Immature natural killer cell (primary cell): ENCODE measurements around the gene CDH13. TPM values are rescaled to one million over a fixed set of nuclear protein-coding genes. Genes with fewer than 3 reads are reported as not detected.

ENCODE experiments used
- DNase-seq, 3 donors: peaks; one replicate each; pipeline ENCODE4 v3.0.0; 2022; ENCODE audit warnings: mixed read lengths in 1 of 3
- H3K27ac Mint-ChIP-seq, 6 donors: one replicate each; pipeline ENCODE4 v1.8.0; 2020; ENCODE audit warnings: mixed read lengths in 6 of 6, mild to moderate bottlenecking in 5 of 6, inconsistent platforms in 4 of 6, moderate library complexity in 3 of 6
- H3K27me3 Mint-ChIP-seq, 3 donors: one replicate each; pipeline ENCODE4 v1.8.0; 2020 to 2021; ENCODE audit warnings: low read depth in 3 of 3, mild to moderate bottlenecking in 3 of 3, mixed read lengths in 3 of 3, moderate library complexity in 3 of 3, inconsistent platforms in 1 of 3
- H3K36me3 Mint-ChIP-seq, 3 donors: one replicate each; pipeline ENCODE4 v1.8.0; 2020; ENCODE audit warnings: mixed read lengths in 3 of 3, inconsistent platforms in 2 of 3, mild to moderate bottlenecking in 2 of 3
- H3K4me1 Mint-ChIP-seq, 2 donors: one replicate each; pipeline ENCODE4 v1.8.0; 2020; ENCODE audit warnings: inconsistent platforms in 2 of 2, mild to moderate bottlenecking in 2 of 2, mixed read lengths in 2 of 2, moderate library complexity in 1 of 2
- H3K4me3 Mint-ChIP-seq, 5 donors: one replicate each; pipeline ENCODE4 v1.8.0; 2020; ENCODE audit warnings: mild to moderate bottlenecking in 5 of 5, mixed read lengths in 5 of 5, inconsistent platforms in 3 of 5, moderate library complexity in 3 of 5
- H3K9me3 Mint-ChIP-seq, 6 donors: one replicate each; pipeline ENCODE4 v1.8.0; 2020; ENCODE audit warnings: mild to moderate bottlenecking in 6 of 6, mixed read lengths in 6 of 6, inconsistent platforms in 4 of 6, moderate library complexity in 3 of 6
- polyA plus RNA-seq, 3 donors: library from polyadenylated mRNA; unstranded; fragments of 300-500 nt; fragmentation: Illumina TruSeq; gene quantifications; one replicate each; pipeline ENCODE4 v1.2.3, GENCODE V29; 2021

Gene CDH13
- polyA plus RNA-seq, 3 donors from 2014 or later, result not detected

DNA sequence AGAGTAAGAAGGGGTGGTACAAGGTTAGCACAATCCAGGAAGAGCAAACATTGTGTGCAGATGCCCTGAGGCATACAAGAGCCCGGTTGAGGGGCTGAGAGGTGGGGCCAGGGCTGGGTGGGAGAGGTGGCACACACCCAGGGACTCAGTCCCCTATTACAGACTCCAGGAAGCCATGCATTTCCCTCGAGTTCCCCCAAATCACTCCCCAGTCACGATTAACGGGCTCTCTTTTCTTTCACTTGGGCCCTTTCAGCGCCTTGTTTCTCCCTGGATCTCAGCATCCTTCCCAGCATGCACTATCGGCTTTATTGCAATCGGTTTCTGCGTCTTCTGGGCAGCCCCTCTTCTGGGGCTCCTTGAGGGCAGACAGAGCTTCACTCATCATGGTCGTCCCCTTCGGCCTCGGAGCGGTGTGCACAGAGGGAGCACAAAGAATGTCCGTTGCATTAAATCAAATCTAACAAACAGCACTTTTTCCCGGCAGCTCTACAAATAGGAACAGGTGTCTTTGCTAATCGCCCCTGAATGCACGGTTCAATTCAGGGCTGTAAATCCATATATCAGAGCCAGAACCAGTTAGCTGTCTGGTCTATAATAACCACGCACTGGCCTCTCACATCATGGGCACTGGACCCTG, 996.4 kb downstream of the CDH13 start:
- H3K27ac Mint-ChIP-seq, result no peak overlapping the region
- H3K4me3 Mint-ChIP-seq, result no peak overlapping the region
- H3K9me3 Mint-ChIP-seq, result no peaks in the 10 kb centered on the region
- no peaks in the 10 kb centered on the region for H3K4me1 Mint-ChIP-seq
- H3K27me3 Mint-ChIP-seq, result peaks cover 0 to 6% (median 0%) of the 10 kb centered on the region in 3 donors
- no peaks in the 10 kb centered on the region for H3K36me3 Mint-ChIP-seq
- DNase-seq, result no peak

DNA sequence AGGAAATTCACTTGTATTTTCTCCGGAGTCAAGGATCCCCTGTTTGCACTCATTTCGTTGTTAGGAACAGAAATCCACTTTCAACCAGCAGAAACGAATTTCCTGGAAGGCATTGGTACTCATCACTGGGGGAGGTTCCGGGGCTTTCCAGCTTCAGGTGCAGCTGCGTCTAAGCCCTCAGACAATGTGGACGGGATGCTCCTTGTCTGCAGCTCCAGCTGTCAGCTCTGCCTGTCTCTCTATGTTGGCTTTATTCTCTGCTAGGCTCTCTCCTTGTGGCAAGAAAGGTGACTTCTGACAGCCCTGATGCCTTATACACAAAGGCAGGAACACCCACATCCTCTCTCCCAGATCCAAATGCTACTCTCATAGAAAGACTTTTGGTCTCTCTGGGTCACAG, 997.1 kb downstream of the CDH13 start:
- peaks cover 0 to 6% (median 0%) of the 10 kb centered on the region in 3 donors for H3K27me3 Mint-ChIP-seq
- H3K4me3 Mint-ChIP-seq, result no peak overlapping the region
- DNase-seq, result no peak
- H3K9me3 Mint-ChIP-seq, result no peaks in the 10 kb centered on the region
- no peak overlapping the region for H3K27ac Mint-ChIP-seq
- no peaks in the 10 kb centered on the region for H3K4me1 Mint-ChIP-seq
- no peaks in the 10 kb centered on the region for H3K36me3 Mint-ChIP-seq

DNA sequence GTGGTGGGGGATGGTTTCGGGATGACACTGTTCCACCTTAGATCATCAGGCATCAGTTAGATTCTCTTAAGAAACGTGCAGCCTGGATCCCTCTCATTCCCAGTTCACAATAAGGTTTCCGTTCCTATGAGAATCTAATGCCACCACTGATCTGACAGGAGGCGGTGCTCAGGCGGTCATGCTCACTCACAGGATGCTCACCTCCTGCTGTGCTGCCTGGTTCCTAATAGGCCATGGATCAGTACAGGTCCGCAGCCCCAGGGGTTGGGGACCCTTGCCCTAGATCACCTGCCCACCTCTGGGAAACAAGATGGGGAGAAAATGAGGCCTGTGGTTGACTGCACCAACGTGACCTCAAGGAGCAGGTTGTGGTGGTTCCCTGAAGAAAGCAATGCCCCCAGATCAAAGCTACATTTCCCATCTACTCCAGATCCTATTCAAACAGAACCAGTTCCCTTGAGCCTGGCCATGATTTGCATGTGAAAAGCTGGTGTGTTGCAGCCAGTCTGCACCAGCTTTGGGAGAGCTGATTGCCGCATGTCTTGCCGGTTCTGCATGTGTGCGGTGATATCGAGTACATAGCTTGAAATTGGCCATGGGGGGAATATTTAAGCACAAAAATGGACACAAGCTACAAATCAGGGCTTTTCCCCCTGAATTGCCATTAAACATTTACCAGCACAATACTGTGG, 997.8 kb downstream of the CDH13 start:
- H3K27ac Mint-ChIP-seq, result no peak overlapping the region
- no peaks in the 10 kb centered on the region for H3K36me3 Mint-ChIP-seq
- no peak for DNase-seq
- peaks cover 0 to 3% (median 1%) of the 10 kb centered on the region in 3 donors for H3K27me3 Mint-ChIP-seq
- H3K4me1 Mint-ChIP-seq, result no peaks in the 10 kb centered on the region
- no peak overlapping the region for H3K4me3 Mint-ChIP-seq
- H3K9me3 Mint-ChIP-seq, result no peaks in the 10 kb centered on the region

DNA sequence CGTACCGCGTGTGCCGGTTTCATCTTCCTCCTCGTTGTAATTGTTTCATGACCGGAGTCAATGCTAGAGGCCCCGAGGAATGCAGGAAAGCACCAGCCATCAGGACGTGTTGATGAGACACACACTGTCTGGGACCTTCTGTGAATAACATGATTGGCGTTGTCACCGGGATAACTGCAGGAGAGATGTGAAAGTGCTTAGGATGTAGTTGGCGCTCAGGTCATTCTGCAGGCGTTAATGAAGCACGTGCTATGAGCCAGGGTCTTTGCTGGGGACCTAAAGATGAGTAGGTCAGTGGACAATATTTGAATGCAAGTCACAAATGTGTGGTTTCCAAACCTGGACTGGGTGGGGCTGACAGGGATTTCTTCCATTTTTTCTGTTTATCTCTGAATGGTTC, 999.4 kb downstream of the CDH13 start:
- H3K4me1 Mint-ChIP-seq, result no peaks in the 10 kb centered on the region
- peaks cover 0 to 3% (median 2%) of the 10 kb centered on the region in 3 donors for H3K27me3 Mint-ChIP-seq
- H3K27ac Mint-ChIP-seq, result no peak overlapping the region

DNA sequence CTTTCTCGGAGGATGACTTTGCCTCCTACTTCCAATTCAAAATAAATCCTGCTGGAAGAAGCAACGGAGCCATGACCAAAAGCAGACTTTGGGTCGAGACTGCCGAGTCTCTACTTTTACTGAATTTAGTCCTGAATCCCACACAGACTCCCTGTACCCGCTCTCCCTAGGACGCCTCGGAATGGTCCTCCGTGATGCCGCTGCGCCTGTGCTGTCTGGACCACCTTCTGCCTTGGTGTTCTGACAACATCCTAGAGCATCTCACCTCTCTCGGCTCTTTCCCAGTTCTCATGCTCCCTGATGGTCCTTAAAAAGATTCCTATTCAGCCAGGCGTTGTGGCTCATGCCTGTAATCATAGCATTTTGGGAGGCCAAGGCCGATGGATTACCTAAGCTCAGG, 999.9 kb downstream of the CDH13 start:
- H3K4me3 Mint-ChIP-seq, result no peak overlapping the region
- no peak overlapping the region for H3K27ac Mint-ChIP-seq
- H3K4me1 Mint-ChIP-seq, result no peaks in the 10 kb centered on the region
- H3K9me3 Mint-ChIP-seq, result no peaks in the 10 kb centered on the region
- DNase-seq, result no peak
- H3K27me3 Mint-ChIP-seq, result peaks cover 0 to 3% (median 2%) of the 10 kb centered on the region in 3 donors
- H3K36me3 Mint-ChIP-seq, result no peaks in the 10 kb centered on the region

More for the DNA sequence above, 999.4 kb downstream of the CDH13 start:
- Mint-ChIP-seq H3K36me3 (no peaks in the 10 kb centered on the region), H3K4me3 (no peak overlapping the region), H3K9me3 (no peaks in the 10 kb centered on the region)
- DNase-seq, result no peak

DNA sequence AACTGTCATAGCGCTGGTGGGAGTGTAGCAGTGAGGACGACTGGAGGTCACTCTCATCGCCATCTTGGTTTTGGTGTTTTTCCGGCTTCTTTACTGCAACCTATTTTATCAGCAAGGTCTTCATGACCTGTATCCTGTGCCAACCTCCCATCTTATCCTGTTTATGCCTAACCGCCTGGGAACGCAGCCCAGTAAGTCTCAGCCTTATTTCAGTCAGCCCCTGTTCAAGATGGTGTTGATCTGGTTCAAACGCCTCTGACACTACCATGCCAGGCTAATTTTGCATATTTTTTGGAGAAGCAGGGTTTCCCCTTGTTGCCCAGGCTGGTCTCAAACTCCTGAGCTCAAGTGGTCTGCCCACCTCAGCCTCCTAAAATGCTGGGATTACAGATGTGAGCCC, 1001.2 kb downstream of the CDH13 start:
- no peak for DNase-seq
- Mint-ChIP-seq H3K27me3 (peaks cover 0 to 3% (median 2%) of the 10 kb centered on the region in 3 donors), H3K4me1 (no peaks in the 10 kb centered on the region), H3K27ac (no peak overlapping the region), H3K36me3 (no peaks in the 10 kb centered on the region), H3K9me3 (no peaks in the 10 kb centered on the region), H3K4me3 (no peak overlapping the region)

DNA sequence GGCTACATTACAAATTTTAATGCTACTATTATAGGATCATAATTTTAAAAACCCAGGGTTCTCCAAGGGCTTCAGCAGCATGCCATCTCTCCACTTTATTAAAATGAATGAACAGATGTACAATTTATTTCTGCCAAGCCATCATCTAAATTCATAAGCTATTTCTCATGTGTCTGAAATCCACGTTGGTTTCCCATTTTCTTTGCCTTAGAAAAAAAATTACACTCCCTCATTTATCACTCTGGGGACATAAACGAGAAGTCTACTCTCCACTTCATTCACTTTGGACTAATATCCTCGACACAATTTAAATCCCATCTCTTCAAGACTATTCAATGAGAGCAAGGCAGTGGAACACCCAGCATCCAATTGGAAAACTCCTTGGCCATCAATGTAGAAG, 1002.7 kb downstream of the CDH13 start:
- Mint-ChIP-seq H3K9me3 (no peaks in the 10 kb centered on the region), H3K4me3 (no peak overlapping the region), H3K27ac (no peak overlapping the region), H3K36me3 (no peaks in the 10 kb centered on the region), H3K4me1 (no peaks in the 10 kb centered on the region), H3K27me3 (peaks cover 0 to 3% (median 2%) of the 10 kb centered on the region in 3 donors)
- no peak for DNase-seq

DNA sequence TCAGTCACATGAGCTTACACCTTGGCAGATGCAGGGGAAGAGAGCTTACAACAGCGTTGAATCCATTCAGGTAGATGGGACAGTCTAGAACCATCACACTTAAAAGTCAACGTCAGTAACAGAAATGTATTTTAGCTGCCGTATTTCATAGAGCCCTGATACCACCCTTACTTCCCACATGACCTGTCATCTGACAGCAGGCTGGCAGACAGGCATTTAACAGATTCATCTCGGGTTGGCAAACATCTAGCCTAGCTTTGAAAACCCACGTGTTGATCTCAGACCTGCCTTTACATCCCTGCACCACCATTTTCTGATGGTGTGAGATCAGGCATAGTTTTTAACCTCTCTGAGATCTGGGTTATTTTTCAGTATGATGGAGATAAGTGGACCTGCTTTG, 1003.1 kb downstream of the CDH13 start:
- H3K9me3 Mint-ChIP-seq, result no peaks in the 10 kb centered on the region
- no peak overlapping the region for H3K4me3 Mint-ChIP-seq
- H3K36me3 Mint-ChIP-seq, result no peaks in the 10 kb centered on the region
- H3K27me3 Mint-ChIP-seq, result peaks cover 0 to 3% (median 2%) of the 10 kb centered on the region in 3 donors
- no peaks in the 10 kb centered on the region for H3K4me1 Mint-ChIP-seq
- no peak for DNase-seq
- no peak overlapping the region for H3K27ac Mint-ChIP-seq

DNA sequence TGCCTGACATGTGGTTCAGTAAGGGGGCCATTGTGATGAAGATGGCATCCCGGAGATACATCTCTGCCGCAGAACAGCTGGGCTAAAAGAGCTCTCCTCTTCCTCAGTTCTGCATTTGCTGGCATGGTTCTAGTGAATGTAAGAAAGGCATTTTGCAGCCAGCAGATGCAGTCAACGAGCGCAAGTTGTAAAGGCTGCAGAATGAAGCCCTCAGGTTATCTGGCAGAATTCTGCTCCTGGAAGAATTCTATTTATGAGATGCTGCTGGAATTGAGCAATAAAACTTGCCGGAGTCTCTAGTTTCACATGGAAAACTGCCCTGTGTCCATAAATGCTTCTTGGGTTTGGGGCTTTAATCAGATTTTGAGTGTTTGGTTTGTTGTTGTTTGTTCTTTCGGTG, 1004.2 kb downstream of the CDH13 start:
- Mint-ChIP-seq H3K4me1 (no peaks in the 10 kb centered on the region), H3K36me3 (no peaks in the 10 kb centered on the region), H3K27ac (no peak overlapping the region), H3K4me3 (no peak overlapping the region), H3K9me3 (no peaks in the 10 kb centered on the region), H3K27me3 (peaks cover 0 to 3% (median 2%) of the 10 kb centered on the region in 3 donors)
- DNase-seq, result no peak

DNA sequence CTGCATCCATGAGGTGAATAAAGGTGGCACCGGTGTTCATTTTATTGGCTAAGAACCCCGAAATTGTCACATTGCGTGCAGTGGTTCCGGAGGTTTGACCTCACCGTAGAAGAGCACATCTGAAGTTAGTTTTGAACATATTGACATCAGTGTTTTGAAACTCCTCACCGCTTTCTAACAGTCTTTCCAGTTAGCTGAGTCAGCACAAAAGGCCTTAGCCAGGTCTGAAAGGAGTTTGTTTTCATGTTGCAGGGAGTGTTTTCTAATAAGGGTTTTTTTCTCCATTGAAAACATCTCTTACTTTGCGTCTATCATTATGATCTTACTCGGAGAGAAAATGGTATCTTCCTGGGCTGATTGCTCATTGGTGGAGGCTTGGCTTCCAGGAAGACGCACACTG, 1006.5 kb downstream of the CDH13 start:
- peaks cover 0 to 2% (median 0%) of the 10 kb centered on the region in 6 donors for H3K9me3 Mint-ChIP-seq
- H3K27me3 Mint-ChIP-seq, result peaks cover 0 to 2% (median 1%) of the 10 kb centered on the region in 3 donors
- H3K27ac Mint-ChIP-seq, result no peak overlapping the region
- no peaks in the 10 kb centered on the region for H3K36me3 Mint-ChIP-seq
- H3K4me3 Mint-ChIP-seq, result no peak overlapping the region
- no peaks in the 10 kb centered on the region for H3K4me1 Mint-ChIP-seq
- DNase-seq, result no peak

DNA sequence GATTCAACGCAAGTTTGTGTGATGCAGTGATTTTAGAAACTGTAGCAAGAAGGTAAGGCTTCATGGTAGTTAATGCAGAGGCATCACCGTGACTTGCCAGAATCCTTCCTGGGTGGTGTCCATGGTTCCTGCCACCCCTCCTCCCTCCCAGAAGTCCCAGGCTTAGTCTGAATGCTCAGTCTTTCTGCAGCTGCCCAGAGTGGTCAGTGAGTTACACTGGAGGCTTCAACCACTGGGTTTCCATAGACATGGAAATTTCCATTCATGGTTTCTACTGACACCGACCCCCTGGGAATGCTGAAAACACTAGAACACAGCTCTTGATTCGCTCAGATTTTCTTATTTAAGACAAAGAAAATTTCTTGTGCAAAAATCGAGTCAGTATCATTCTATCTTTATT, 1021.6 kb downstream of the CDH13 start:
- H3K27me3 Mint-ChIP-seq, result peaks cover 0 to 8% (median 2%) of the 10 kb centered on the region in 3 donors
- H3K9me3 Mint-ChIP-seq, result peaks cover 0 to 3% (median 0%) of the 10 kb centered on the region in 6 donors
- H3K36me3 Mint-ChIP-seq, result no peaks in the 10 kb centered on the region
- DNase-seq, result no peak
- no peaks in the 10 kb centered on the region for H3K4me1 Mint-ChIP-seq
- H3K4me3 Mint-ChIP-seq, result no peak overlapping the region
- H3K27ac Mint-ChIP-seq, result no peak overlapping the region

DNA sequence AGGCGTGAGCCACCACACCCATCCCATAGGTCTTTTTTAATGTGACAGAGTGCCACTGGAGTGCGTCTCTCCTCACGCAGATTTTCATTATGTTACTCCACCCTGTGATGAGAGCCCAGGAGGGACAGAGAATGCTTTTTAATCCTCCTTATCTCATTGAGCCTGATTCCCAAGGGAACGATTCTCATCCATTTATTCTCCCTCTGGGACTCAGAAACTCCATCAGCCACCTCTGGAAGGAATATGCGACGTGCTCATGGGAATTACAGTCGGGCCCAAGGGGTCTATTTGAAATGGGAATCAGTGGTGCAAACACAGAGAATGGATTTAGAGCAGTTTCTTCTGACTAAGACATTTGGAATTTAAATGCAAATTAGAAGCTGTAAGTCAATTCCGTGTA, 1025.1 kb downstream of the CDH13 start:
- H3K4me3 Mint-ChIP-seq, result no peak overlapping the region
- no peaks in the 10 kb centered on the region for H3K4me1 Mint-ChIP-seq
- no peaks in the 10 kb centered on the region for H3K36me3 Mint-ChIP-seq
- H3K27me3 Mint-ChIP-seq, result peaks cover 0 to 8% (median 4%) of the 10 kb centered on the region in 3 donors
- H3K27ac Mint-ChIP-seq, result no peak overlapping the region
- no peak for DNase-seq
- H3K9me3 Mint-ChIP-seq, result peaks cover 0 to 2% (median 0%) of the 10 kb centered on the region in 6 donors

DNA sequence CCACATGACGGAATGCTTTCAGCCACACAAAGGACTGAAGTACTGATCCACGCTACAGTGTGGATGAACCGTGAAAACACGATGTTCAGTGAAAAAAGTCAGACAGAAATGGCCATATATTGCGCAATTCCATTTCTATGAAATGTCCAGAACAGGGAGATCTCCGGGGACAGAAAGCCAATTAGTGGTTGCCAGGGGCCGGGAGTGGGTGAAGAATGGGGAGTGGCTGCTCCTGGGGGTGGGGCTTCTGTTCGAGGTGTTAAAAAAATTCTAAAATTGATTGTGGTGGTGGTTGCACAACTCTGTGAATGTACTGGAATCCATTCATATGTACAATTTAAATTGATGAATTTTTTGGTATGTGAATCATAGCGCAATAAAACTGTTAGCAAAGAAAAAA, 1026.2 kb downstream of the CDH13 start:
- no peak for DNase-seq
- Mint-ChIP-seq H3K4me1 (no peaks in the 10 kb centered on the region), H3K4me3 (no peak overlapping the region), H3K9me3 (peaks cover 0 to 2% (median 0%) of the 10 kb centered on the region in 6 donors), H3K27me3 (peaks cover 0 to 8% (median 4%) of the 10 kb centered on the region in 3 donors), H3K36me3 (no peaks in the 10 kb centered on the region), H3K27ac (no peak overlapping the region)

DNA sequence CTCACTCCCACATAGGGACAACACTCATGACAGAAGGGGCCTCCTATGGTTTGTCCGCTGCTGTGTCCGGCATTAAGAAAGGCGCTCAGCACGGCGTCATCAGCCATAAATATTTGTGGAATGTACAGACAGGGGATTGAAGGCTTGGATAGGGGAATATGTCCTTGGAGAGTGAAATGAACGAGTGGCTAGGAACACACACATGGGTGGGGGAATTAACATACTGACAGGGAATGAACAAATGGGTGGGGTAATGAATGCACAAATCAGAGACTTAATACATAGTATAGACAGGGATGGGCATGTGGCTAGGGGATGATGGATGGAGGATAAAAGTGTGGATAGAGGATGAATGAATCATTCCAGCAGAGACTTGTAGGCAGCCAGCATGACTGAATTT, 1027.0 kb downstream of the CDH13 start:
- Mint-ChIP-seq H3K9me3 (peaks cover 0 to 2% (median 0%) of the 10 kb centered on the region in 6 donors), H3K4me3 (no peak overlapping the region), H3K4me1 (no peaks in the 10 kb centered on the region), H3K27ac (no peak overlapping the region), H3K36me3 (no peaks in the 10 kb centered on the region), H3K27me3 (peaks cover 0 to 8% (median 4%) of the 10 kb centered on the region in 3 donors)
- DNase-seq, result no peak
